ENCODE data around the gene NUP62. TPM values are rescaled to one million over a fixed set of nuclear protein-coding genes. Genes with fewer than 3 reads are reported as not detected.

Gene NUP62
- total and polyA plus RNA-seq, 2 of the 8 experiments (the other 6 are each of a cell fraction or from before 2014, with no cell fraction given) = 50.0 to 107 TPM

GRCh38 chr19:49954933-49955332 is 25.6 kb upstream of the NUP62 start:
- Histone ChIP-seq H4K91ac (replicated peaks; ENCODE audit: insufficient read length, low read length) (no peak overlapping the region), H3K4ac (replicated peaks; ENCODE audit: insufficient read length, low read depth, low read length) (no peak overlapping the region), H3K56ac (replicated peaks; ENCODE audit: insufficient read length, low read depth, low read length) (no peak overlapping the region), H3K18ac (ENCODE audit: extremely low read depth, low read length) (no peak overlapping the region), H4K8ac (ENCODE audit: extremely low read depth, insufficient read depth, low read length) (no peak overlapping the region), H3K4me3 (ENCODE audit: extremely low read depth in 1 of 4, insufficient read depth in 2 of 4, low read depth in 3 of 4, low read length in 4 of 4) (no peak overlapping the region), H3K14ac (ENCODE audit: insufficient read length) (no peak overlapping the region), H2BK12ac (ENCODE audit: low read depth, low read length) (no peak overlapping the region), H4K20me1 (replicated peaks in 1 of 2; ENCODE audit: control insufficient read depth in 1 of 2, insufficient read depth in 2 of 2, low read length in 2 of 2) (peaks cover 0 to 1% of the 10 kb centered on the region in 2 experiments), H3K27me3 (replicated peaks in 1 of 4; ENCODE audit: control insufficient read depth in 3 of 4, extremely low read depth in 1 of 4, insufficient read depth in 3 of 4, low read length in 3 of 4) (no peaks in the 10 kb centered on the region), H3K23me2 (ENCODE audit: low read depth, low read length) (no peaks in the 10 kb centered on the region), H3K79me2 (ENCODE audit: control insufficient read depth in 1 of 2, insufficient read depth in 2 of 2, low read length in 2 of 2) (no peaks in the 10 kb centered on the region), H2AK5ac (ENCODE audit: low read depth, low read length) (no peak overlapping the region), H3K9me3 (ENCODE audit: insufficient read depth in 2 of 2, low read depth in 1 of 2, low read length in 1 of 2) (peaks cover 0 to 3% of the 10 kb centered on the region in 2 experiments; a peak in 1 of 4 replicates), H4K5ac (ENCODE audit: insufficient read length, low read depth, low read length) (no peak overlapping the region), H3K4me2 (ENCODE audit: insufficient read depth in 1 of 2, low read depth in 2 of 2, low read length in 2 of 2) (no peak overlapping the region), H3K4me1 (replicated peaks in 1 of 4; ENCODE audit: control insufficient read depth in 3 of 4, insufficient read depth in 4 of 4, low read length in 3 of 4) (peaks cover 0 to 17% (median 9%) of the 10 kb centered on the region in 4 experiments; a peak in 6 of 7 replicates), H2BK120ac (replicated peaks; ENCODE audit: low read depth, low read length) (no peak overlapping the region), H3K79me1 (ENCODE audit: low read depth, low read length) (no peaks in the 10 kb centered on the region), H3K9ac (replicated peaks in 1 of 4; ENCODE audit: extremely low read depth in 1 of 4, low read depth in 3 of 4, low read length in 3 of 4) (no peak overlapping the region), H2BK20ac (ENCODE audit: low read length) (no peak overlapping the region), H3K27ac (ENCODE audit: low read depth, low read length) (no peak overlapping the region), H2AFZ (ENCODE audit: low read length) (no peak overlapping the region), H2BK15ac (ENCODE audit: low read length) (no peak overlapping the region), H2BK5ac (ENCODE audit: low read depth, low read length) (no peak overlapping the region), H3K36me3 (ENCODE audit: control insufficient read depth in 2 of 4, insufficient read depth in 4 of 4, low read length in 3 of 4) (no peaks in the 10 kb centered on the region), H3K23ac (ENCODE audit: insufficient read length) (no peak overlapping the region)
- CTCF ChIA-PET (ENCODE audit: partially characterized antibody) = interaction anchor here (1.0 to 7.3 kb wide), 6 partner anchors 15 to 92 kb away, joined by 3 to 69 read pairs (median 8); no protein-coding TSS in a partner anchor
- 85% methylated on average over 11 of the region's 11 CpGs; no CpG with 5 or more reads in 1 of the 2 experiments for WGBS, 2 experiments (ENCODE audit: extremely low coverage in 1 of 2, insufficient coverage in 1 of 2, insufficient read length in 1 of 2, insufficient replicate concordance in 2 of 2, low coverage in 1 of 2, low lambda C conversion rate in 2 of 2, missing lambda C conversion rate in 1 of 2)
- TF ChIP-seq EGR1 (IDR thresholded peaks at IDR 0.05; ENCODE audit: borderline replicate concordance, low read depth, low read length) = no peak
- POLR2A ChIA-PET (ENCODE audit: partially characterized antibody) = interaction anchor here (1.2 to 2.1 kb wide), 2 partner anchors 22 to 26 kb away, joined by 4 to 10 read pairs; partner anchors contain the start of genes ATF5 and NUP62
- no peak for FAIRE-seq
- DNase-seq (ENCODE audit: low read depth in 1 of 2, low spot score in 2 of 2) = no peak

Data from H1 (cell line).